Measurements from ENCODE around the gene SLC25A21. TPM values are rescaled to one million over a fixed set of nuclear protein-coding genes. Genes with fewer than 3 reads are reported as not detected.
"Not testable (repeated sequence)": the region's sequence is repeated elsewhere in the genome, so short reads cannot be mapped to it uniquely, and the experiment has no call there.

SLC25A21 gene
- total RNA-seq, 2 donors from 2014 or later = 1.00 to 1.2 TPM

DNA sequence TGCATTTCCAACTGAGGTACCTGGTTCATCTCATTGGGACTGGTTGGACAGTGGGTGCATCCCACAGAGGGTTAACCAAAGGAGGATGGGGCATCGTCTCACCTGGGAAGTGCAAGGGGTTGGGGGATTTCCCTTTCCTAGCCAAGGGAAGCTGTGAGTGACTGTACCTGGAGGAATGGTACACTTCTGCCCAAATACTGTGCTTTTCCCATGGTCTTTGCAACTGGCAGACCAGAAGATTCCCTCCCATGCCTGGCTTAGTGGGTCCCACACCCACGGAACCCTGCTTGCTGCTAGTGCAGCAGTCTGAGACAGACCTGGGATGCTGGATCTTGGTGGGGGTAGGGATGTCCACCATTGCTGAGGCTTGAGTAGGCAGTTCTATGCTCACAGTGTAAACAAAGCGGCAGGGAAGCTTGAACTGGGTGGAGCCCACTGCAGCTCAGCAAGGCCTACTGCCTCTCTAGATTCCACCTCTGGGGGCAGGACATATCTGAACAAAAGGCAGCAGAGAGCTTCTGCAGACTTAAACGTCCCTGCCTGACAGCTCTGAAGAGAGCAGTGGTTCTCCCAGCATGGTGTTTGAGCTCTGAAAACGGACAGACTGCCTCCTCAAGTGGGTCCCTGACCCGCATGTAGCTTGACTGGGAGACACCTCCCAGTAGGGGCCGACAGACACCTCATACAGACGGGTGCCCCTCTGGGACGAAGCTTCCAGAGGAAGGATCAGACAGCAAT, 15.6 kb upstream of the SLC25A21 start:
- DNase-seq (ENCODE audit: low spot score); intact Hi-C loops (cut with DNase I): not testable (repeated sequence)

DNA sequence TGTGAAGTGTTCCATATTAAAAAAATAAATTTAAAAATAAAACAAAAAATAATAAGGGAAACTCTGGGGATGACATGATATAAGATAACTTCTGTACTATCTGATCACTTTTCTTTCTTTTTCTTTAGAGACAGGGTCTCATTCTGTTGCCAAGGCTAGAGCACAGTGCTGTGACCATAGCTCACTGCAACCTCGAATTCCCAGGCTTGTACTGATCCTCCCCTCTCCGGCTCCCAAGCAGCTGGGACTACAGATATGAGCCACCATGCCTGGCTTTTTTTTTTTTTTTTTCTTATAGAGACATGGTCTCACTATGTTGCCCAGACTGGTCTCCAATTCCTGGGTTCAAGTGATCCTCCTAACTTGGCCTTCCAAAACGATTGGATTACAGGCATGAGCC, 14.9 kb upstream of the SLC25A21 start:
- intact Hi-C loops (cut with DNase I) = no loop called here
- DNase-seq (ENCODE audit: low spot score) = no peak

DNA sequence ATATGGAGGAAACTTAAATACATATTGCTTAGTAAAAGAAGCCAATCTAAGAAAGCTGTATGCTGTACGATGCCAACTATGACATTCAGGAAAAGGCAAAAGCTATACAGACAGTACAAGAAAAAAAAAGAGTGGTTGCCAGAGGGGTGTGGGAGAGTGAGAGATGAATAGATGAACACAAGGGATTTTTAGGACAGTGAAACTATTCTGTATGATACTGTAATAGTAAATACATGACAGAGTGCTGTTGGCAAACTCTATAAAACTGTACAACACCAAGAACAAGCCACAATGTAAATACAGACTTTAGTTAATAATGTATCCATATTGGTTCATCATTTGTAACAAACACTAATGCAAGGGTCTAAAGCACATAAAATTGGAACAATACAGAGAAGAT, 14.5 kb upstream of the SLC25A21 start:
- intact Hi-C loops (cut with DNase I) = no loop called here

DNA sequence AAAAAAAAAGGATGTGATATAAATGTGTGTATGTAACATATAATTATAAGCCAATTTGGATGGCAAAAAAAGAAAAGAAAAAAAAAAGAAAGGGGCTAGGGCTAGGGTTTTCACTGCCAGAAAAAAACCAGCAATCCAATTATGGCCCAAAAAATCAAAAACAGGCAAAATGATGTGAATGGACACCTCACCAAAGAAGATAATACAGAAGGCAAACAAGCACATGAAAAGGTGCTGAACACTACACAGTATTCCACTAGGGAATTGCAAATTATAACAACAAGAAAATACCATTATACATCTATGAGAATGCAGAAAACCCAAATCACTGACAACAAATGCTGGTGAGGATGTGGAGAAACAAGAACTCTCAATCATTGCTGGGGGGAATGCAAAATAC, 13.3 kb upstream of the SLC25A21 start:
- intact Hi-C loops (cut with DNase I) = no loop called here
- no peak for DNase-seq (ENCODE audit: low spot score)

More for the DNA sequence above, 14.5 kb upstream of the SLC25A21 start:
- no peak for DNase-seq (ENCODE audit: low spot score)

DNA sequence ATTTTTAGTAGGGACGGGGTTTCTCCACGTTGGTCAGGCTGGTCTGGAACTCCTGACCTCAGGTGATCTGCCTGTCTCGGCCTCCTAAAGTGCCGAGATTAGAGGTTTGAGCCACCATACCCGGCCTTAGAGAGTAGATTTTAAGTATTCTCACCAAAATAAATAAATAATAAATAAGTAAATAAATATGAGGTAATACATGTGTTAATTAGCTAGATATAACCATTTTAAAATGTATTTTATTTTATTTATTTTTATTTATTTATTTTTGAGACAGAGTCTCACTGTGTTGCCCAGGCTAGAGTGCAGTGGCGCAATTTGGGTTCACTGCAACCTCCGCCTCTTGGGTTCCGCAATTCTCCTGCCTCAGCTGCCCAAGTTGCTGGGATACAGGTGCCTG, 12.1 kb upstream of the SLC25A21 start:
- intact Hi-C loops (cut with DNase I); DNase-seq (ENCODE audit: low spot score): not testable (repeated sequence)

DNA sequence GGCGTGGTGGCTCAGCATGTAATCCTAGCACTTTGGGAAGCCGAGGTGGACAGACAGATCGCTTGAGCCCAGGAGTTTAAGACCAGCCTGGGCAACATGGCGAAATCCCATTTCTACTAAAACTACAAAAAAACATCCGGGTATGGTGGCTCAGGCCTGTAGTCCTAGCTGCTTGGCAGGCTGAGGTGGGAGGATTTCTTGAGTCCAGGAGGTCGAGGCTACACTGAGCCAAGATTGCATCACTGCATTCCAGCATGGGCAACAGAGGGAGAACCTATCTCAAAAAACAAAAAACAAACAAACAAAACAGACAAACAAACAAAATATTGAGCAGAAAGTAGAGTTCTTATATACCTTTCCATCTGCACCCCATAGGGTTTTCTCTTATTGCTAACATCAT, 9.0 kb upstream of the SLC25A21 start:
- intact Hi-C loops (cut with DNase I) = no loop called here
- DNase-seq (ENCODE audit: low spot score) = no peak

DNA sequence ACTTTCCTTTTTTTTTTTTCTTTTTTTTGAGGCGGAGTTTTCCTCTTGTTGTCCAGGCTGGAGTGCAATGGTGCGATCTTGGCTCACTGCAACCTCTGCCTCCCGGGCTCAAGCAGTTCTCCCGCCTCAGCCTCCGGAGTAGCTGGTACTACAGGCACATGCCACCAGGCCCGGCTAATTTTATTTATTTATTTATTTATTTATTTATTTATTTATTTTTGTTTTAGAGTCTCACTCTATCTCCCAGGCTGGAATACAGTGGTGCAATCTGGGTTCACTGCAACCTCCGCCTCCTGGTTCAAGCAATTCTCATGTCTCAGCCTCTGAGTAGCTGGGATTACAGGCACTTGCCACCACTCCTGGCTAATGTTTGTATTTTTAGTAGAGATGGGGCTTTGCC, 8.5 kb upstream of the SLC25A21 start:
- DNase-seq (ENCODE audit: low spot score); intact Hi-C loops (cut with DNase I): not testable (repeated sequence)

DNA sequence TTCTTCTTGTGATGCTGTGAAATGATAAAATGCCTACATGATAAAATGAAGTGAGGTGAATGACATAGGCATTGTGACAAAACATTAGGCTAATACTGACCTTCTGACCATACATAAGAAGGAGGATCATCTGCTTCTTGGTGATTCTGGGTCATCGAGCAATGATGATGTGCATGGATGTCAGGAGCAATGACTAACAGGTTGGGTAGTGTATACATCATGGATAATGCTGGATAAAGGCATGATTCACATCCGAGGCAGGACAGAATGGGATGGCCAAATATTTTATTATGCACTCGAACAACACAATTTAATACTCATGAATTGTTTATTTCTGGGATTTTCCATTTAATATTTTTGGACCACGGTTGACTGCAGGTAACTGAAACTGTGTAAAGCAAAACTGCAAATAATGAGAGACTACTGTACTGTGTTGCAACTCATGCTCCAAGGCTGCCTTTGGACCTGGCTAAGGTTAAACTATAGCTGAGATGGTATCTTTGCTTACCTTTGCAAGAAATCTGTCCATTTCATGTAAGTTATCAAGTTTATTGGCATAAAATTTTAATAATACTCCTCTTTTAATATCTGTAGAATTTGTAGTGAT, 7.6 kb upstream of the SLC25A21 start:
- no peak for DNase-seq (ENCODE audit: low spot score)
- intact Hi-C loops (cut with DNase I) = no loop called here

DNA sequence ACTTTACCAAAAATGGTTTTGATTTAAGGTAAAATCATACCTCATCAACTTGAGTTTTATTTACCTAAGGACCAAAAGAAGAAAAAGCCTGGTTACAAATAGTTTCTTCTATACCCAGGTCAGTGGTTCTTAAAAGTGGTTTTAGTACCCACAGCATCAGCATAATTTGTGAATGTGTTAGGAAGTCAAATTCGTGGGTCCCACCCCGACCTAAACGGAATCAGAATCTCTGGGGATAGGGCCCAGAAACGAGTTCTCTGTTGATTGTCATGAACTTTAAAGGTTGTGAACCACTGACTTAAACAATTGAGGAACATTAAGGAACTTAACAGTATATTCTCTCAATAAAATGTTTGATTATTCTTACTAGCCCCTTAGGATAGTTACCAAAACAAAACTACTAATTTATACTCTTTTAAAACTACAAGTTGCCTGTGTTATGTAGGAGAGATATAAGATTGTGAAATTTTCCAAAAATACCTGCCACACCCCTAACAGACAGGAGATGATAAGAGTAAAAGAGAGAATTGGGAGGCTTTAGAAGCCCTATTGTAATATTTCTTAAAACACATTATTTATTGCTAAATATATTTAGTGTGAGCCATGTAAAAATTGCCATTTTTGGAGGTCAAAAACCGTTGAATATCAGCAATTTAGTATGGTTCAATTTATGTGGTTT, 669 bp upstream of the SLC25A21 start:
- DNase-seq (ENCODE audit: low spot score) = no peak
- intact Hi-C loops (cut with DNase I) = no loop called here

DNA sequence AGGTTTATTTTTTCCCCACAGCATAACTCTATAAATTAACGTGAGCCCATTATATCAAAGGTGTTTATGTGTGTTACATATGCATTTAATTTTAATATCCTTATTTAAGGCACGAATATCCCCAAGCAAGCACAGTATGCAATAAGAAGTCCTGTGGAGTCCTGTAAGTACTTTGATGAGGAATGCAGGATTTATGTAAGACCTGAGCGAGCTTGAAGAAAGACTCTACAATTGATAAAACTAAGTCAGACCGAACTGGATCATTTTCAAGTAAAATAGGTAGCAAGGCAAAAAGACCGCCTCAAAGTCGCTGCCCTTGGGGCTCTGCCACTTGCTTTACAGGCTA, 755 bp downstream of the SLC25A21 start:
- intact Hi-C loops (cut with DNase I) = no loop called here

DNA sequence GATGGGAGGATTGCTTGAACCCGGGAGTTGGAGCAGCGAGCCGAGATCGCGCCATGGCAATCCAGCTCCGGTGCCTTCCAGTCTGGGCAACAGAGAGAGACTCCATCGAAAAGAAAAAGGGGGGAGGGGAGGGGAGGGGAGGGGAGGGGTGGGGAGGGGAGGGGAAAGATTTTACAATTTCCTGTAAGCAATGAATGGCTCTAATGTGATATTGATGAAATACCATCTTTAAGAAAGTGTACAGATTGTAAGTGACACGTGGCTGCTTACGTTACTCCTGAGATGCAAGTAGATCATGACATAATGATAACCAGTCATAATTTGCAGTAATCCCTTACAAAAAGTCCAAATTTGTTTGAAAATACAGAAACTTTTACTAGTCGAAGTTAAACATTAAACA, 1.4 kb downstream of the SLC25A21 start:
- intact Hi-C loops (cut with DNase I) = no loop called here
- no peak for DNase-seq (ENCODE audit: low spot score)

More for the DNA sequence above, 755 bp downstream of the SLC25A21 start:
- no peak for DNase-seq (ENCODE audit: low spot score)

DNA sequence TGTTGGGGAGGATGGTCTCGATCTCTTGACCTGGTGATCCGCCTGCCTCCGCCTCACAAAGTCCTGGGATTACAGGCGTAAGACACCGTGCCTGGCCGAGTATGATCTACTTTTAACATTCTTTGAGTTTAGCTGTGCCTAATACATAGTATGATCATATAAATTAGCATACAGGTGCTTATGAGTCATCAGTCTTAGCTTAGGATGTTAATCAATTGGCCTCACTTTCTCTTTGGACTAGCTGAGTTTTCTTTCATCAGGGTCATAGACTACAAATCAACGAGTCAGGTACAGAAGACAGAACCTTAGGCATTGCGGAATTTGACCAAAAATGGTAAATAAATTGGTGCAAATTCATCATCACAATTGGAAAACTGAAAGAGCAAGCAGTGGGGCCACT, 2.2 kb downstream of the SLC25A21 start:
- DNase-seq (ENCODE audit: low spot score) = no peak
- intact Hi-C loops (cut with DNase I) = no loop called here

DNA sequence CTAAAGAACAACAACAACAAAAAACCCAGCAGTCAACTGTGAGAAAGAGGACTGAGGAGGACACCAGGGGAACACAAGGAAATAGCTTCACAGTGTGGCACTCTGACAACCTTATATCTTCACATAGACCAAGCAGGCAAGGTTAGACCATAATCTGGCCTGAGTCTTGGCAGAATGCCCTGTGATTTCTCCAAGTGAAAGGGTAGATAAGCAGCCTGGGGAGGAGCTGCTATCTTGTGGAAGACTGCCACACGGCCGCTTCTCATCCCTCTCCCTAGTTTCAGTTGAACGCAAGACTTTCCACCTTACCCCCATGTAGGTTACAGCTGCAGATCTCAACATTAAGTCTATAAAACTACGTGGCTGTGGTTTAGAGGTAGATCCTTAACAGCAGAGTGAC, 3.7 kb downstream of the SLC25A21 start:
- no peak for DNase-seq (ENCODE audit: low spot score)
- intact Hi-C loops (cut with DNase I) = loop anchor here in 1 of 2 donors (5.0 kb wide), 1 partner anchor 664 kb away; no protein-coding TSS in a partner anchor

DNA sequence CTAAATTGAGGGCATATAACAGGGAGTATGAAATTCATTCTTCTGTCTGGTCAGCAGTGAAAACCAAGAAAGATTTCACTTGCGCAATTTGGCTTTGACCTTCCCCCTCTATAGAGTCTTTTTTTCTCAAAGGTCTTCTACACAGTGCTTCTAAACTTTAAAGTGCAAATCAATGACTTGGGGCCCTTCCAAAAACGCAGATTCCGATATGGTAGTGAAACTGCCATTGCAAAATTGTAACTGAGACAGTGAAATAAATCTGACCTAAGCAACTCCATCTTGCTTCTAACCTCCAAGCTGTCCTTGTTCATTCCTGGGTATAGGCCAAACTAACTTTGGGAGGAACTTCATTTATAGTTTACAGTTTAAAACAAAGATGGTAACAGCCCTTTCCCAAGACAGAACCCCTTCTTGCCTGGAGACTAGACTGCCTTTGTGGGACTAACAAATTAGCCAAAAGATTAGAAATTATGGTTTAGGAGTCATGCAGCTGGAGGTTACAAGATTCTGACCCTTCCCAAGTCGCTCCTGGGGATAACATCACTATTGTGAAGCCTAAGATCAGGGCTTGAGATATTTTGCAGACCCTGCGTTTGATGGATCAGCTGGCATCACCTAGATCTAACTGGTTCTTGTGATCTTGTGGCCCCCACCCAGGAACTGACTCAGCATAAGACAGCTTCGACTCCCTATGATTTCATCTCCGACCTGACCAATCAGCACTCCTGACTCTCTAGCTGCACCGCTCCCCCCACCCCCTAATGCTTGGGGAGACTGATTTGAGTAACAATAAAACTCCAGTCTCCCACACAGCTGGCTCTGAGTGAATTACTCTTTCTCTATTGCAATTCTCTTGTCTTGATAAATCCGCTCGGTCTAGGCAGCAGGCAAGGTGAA, 5.0 kb downstream of the SLC25A21 start:
- no peak for DNase-seq (ENCODE audit: low spot score)
- intact Hi-C loops (cut with DNase I) = loop anchor here in 1 of 2 donors (5.0 kb wide), 1 partner anchor 665 kb away; no protein-coding TSS in a partner anchor

DNA sequence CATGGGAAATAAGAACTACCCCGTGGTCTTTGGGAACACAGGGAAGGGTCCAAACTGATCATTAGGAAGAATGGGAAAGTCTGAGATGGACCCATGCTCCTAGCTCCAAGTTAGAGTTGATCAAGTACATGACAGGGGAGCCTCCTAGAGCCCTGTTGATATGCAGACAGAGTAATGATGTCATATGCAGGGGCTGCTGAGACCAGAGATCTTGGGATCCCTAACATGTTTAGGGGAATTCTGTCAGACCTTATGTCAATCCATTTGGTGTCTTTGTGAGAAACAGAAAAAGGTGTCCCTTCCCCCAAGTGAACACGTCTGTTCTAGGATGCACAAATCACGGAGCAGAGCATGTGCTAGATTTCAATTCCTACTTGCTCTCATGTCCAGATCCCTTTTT, 6.6 kb downstream of the SLC25A21 start:
- DNase-seq (ENCODE audit: low spot score) = no peak
- intact Hi-C loops (cut with DNase I) = loop anchor here in 1 of 2 donors (5.0 kb wide), 1 partner anchor 667 kb away; no protein-coding TSS in a partner anchor

DNA sequence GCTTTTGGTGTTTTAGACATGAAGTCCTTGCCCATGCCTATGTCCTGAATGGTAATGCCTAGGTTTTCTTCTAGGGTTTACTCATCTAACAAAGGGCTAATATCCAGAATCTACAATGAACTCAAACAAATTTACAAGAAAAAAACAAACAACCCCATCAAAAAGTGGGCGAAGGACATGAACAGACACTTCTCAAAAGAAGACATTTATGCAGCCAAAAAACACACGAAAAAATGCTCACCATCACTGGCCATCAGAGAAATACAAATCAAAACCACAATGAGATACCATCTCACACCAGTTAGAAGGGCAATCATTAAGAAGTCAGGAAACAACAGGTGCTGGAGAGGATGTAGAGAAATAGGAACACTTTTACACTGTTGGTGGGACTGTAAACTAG, 10.1 kb downstream of the SLC25A21 start:
- intact Hi-C loops (cut with DNase I); DNase-seq (ENCODE audit: low spot score): not testable (repeated sequence)

DNA sequence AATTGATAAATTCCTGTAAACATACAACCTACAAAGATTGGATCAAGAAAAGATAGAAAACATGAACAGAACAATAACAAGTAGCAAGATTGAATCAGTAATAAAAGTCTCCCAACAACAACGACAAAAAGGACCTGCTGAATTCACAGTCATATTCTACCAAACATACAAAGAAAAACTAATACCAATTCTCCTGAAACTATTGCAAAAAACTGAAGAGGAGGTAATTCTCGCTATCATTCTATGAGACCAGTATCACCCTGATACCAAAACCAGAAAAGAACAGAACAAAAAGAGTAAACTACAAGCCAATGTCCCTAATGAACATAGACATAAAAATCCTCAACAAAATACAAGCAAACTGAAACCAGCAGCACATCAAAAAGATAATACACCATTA, 14.4 kb downstream of the SLC25A21 start:
- DNase-seq (ENCODE audit: low spot score) = no peak
- intact Hi-C loops (cut with DNase I) = no loop called here

DNA sequence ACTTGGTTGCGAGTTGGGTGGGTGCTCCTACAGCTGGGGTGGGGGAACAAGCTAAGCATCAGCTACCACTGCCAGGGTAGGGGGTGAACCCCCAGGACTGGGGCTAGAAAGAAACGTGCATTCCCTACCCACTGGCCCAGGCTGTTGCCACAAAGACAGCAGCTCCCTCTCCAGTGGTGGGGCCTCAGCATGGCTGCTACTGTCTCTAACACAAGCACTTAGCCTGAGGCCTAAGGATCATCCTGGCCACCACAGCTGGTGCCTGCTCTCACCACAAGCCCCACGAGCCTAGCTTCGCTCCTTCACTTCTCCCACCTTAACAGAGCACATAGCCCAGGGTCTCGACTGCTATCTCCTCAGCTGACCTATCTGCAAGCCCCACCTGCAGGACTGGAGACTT, 18.9 kb downstream of the SLC25A21 start:
- intact Hi-C loops (cut with DNase I) = no loop called here
- DNase-seq (ENCODE audit: low spot score) = no peak

DNA sequence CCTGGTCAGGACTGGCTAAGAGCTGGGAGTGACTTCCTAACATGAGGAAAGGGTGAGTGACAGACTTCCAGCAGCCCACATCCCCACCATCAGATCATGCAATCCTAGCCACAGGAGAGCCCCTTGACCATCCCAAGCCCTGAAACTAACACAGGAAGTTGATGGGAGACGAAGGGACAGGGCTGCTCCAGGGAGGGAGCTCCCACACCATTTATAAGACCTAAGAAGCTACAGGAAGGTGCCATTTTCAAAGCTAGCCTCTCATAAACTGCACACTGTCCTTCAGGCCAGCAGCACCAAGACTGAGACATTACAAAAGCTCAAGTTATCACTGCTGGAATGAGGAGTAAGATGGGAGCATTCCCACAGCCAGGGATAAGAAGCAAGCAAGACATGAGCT, 19.4 kb downstream of the SLC25A21 start:
- DNase-seq (ENCODE audit: low spot score) = no peak
- intact Hi-C loops (cut with DNase I) = no loop called here

DNA sequence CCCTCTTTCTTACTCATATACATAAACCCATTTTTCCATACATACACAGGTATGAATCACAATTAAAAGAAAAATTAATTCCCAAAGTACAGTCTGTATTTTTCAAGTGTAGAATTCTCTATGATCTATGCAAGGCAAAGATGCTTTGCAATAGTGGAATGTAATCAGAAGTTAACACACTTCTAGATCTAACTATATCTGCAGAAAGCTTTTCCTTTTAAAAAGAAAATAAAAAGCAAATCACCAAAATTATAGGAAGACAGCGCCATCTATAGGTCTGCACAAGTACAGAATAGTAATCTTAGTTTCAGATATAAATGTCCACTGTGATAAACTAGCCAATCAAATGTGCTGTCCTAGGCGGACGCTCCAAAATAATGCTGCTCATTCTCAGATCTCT, 22.0 kb downstream of the SLC25A21 start:
- intact Hi-C loops (cut with DNase I) = no loop called here
- no peak for DNase-seq (ENCODE audit: low spot score)

All from posterior vena cava (tissue), 2 donors.